GM04503 (cell line): Measurements from ENCODE around the gene ADPRS.

ENCODE experiments used
- DNase-seq: peaks from one replicate; pipeline ENCODE4 v3.0.0-alpha.2; 2012; ENCODE audit warnings: low read depth

ADPRS gene, protein sequence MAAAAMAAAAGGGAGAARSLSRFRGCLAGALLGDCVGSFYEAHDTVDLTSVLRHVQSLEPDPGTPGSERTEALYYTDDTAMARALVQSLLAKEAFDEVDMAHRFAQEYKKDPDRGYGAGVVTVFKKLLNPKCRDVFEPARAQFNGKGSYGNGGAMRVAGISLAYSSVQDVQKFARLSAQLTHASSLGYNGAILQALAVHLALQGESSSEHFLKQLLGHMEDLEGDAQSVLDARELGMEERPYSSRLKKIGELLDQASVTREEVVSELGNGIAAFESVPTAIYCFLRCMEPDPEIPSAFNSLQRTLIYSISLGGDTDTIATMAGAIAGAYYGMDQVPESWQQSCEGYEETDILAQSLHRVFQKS

DNA sequence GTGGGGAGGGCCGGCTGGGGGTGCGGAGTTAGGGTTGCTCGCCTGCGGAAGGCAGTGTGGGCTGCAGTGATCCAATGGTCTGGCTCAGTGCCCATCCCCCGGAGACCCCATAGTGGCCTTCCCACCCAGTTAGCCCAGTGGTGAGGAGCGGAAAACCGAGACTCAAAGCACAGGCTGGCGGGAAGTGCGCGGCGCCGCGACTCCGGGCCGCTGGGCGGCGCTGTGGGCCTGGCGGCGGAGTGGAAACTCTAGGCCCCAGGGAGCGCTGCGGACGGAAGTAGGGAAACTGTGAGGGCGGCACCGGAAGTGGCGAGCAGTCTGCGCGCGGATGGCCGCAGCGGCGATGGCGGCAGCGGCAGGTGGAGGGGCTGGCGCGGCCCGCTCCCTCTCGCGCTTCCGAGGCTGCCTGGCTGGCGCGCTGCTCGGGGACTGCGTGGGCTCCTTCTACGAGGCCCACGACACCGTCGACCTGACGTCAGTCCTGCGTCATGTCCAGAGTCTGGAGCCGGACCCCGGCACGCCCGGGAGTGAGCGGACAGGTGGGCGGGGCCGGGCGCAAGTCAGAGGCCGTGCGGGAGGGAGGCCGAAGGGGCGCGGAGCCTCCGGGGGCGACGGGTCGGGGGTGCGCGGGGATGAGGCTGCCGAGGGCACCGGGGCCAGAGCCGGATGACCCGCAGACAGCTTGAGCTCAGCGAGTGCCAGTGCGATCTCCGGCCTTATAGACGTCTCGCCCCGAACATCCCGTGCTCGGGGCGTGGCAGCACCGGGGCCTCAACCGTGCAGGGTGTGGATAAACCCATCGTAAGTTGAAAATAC, at the start of gene ADPRS:
Gene ADPRS, plus strand, starts transcription at position 316 of the 816 bp plus-strand sequence. Its CDS starts 13 bp downstream, at position 329.
- DNase-seq, result peak; percentile 33

DNA sequence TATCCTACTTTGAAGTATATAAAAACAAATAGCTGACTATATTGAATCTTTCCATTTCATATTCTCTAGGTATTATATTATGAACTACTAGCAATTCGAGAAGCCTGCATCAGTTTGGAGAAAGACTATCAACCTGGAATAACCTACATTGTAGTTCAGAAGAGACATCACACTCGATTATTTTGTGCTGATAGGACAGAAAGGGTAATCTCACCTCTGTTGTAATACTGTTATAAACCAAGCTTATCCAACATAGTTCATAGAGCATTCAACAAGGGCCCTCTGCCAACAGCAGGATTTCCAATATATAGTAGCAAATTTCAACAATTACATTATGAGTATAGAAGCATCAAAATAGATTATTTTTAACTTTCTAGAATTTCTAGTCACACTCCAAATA, 48.5 kb upstream of the ADPRS start:
- DNase-seq, result no peak

DNA sequence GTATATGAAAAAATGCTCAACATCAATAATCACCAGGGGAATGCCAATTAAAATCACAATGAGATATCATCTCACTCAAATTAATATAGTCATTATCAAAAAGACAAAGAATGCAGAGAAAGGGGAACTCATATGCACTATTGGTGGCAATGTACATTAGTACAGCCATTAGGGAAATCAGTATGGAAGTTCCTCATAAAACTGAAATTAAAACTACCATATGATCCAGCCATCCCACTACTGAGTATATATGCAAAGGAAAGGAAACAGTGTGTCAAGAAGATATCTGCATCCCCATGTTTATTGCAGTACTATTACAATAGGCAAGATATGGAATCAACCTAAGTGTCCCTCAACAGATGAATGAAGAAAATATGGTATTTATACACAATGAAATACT, 36.9 kb upstream of the ADPRS start:
- no peak for DNase-seq

DNA sequence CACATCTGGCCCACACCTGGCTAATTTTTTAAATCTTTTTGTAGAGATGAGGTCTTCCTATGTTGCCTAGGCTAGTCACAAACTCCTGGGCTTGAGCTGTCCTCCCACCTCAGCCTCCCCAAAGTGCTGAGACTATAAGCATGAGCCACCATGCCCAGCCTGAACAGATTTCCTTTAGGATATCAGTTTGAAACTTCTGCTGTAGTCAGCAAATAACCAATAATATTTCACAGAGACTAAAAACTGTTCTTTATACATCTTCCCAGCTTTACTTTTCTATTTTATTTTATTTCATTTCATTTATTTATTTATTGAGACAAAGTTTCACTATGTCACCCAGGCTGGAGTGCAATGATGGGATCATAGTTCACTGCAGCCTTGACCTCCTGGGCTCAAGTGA, 34.7 kb upstream of the ADPRS start:
- no peak for DNase-seq

DNA sequence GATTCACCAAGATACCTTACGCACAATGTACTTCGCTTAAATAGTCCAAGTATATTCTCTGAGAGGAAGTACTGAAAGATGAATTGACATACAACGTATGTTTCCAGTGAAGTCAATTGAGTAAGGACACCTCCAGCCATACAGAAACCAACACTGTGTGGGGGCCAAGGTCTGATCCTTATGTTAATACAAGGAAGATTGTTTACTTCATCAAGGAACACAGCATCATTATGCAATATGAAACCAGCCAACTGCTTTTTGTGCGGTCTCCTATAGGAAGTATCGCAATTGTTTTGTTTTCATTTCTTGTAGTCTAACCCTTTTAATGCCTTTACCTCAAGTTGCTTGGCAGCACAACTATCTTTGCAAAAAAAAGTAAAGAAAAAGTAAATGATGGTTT, 33.0 kb upstream of the ADPRS start:
- DNase-seq, result no peak

DNA sequence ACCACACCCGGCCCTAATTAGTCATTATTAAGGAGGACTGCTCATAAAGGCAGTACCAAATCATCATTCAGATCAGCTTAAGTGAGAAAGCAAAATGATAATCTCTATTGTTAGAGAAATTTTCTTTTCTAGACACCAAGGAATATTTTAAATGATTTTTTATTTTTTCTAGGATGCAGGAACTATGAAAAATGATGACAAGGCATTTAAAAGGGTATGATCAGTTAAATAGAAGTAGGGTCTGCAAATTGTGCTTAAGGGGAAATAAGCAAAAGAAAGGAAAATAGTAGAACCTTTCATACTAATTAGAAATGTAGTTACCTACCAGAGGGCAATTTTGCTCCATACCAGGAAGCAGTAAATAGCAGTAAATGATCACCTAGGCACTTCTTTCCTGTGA, 26.4 kb upstream of the ADPRS start:
- no peak for DNase-seq

DNA sequence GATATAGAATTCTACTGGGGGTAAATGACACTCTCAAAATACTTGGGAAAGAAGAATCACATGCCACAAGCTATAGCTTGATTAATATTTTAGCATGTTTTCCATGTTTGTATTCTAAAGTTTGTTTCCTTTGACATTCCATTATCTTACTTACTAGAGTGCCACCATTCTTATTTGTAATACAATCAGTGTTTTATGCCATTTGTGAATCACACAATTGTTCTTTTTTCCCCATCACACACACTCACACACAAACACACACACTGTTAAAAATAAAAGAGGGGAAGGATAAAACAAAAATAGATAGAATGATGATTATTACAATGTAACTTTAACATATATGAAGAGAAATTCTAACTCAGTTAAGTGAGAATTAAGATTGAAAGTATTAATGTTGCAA, 20.8 kb upstream of the ADPRS start:
- no peak for DNase-seq

DNA sequence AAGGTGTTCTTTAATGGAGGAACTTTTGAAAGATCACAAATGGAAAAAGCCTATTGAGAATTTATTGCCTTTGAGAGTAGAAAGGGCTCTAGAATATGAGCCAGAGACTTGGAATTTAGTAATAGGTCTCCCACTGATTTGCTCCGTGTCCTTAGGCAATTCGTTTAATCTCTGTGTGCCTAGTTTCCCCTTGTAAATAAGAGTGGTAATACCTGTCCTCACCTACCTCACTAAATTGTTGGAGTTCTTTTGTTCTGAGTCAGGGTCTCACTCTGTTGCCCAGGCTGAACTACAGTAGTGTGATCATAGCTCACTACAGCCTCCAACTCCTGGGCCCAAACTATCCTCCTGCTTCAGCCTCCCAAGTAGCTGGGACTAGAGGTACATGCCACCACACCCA, 19.8 kb upstream of the ADPRS start:
- no peak for DNase-seq

DNA sequence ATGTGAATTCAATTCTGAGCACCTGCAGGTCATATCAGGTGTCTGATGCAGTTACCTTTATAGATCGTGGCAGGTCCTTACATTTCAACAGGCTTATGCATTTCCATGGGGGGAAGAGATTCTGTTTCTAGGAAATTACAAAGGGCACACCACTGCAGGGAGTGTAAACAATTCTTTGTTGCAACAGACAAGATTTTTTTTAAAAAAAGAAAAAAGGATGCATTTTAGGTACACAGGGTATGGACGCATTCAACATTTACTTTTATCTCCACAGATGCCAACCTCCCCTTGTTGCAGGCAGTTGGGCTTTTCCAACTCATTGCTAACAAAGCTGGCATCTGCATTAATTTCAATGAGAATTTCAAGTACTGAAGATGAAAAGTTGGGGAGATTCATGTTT, 18.3 kb upstream of the ADPRS start:
- DNase-seq, result no peak

DNA sequence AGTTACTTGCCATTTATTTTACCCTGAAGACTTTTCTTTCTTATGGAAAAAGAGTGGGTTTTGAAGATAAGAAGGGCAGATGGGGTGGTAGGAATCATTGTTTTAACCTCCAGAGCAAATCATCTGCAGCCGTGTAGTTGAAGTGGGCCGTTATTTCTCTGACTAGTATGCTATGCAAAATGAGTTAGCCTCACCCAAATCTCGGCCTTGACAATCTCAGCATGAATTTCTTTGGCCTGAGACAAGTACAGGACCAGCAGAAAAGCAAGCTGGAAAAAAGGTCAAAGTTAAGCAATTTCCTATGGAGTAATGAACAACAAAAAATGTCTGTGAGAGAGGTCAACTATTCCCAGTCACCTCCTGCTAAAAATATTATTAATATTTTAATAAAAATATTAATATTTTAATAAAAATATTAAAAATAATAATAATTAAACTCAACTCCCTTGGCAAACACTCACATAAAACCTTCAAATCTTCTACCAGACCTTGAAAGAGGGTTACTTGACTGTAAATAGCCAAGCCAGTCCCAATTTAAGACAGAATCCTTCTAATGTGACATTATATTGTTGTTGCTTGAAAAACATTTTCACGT, 11.6 kb upstream of the ADPRS start:
- no peak for DNase-seq

DNA sequence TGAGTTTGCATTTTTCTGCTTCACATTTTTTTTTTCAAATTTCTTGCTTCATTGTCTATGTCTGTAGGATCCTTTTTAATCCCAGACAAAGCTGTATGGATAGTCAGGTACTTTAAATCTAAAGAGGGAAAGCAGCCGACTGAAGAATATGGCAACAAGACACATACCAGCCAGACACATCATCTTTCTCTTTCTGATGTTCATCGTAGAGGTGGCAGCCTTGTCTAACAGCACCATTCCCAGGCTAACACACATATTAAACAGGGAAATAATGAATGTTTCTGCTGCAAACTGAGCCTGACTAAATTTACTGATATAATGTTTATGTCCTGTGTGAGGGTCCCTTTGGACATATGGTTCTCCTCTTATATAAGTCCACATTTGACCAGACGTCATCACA, 8.5 kb upstream of the ADPRS start:
- DNase-seq, result no peak

DNA sequence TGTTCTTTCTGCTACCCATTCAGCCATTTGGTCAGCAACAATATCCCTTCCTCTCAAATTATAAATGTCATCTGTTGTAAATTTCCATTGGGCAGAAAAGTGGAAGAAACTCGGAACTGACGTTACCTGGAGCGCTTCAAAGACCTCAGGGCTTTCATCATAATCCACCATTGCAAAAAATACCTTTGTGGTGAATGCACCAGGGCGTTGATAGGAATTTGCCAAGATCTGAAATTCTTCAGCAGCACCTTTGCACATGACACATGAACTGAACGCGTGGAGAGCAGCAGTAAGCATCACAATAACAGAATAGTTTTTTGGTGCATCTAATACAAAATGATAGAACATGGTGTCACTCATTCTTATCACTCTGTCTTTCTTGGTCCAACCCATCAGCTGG, 7.9 kb upstream of the ADPRS start:
- DNase-seq, result no peak

DNA sequence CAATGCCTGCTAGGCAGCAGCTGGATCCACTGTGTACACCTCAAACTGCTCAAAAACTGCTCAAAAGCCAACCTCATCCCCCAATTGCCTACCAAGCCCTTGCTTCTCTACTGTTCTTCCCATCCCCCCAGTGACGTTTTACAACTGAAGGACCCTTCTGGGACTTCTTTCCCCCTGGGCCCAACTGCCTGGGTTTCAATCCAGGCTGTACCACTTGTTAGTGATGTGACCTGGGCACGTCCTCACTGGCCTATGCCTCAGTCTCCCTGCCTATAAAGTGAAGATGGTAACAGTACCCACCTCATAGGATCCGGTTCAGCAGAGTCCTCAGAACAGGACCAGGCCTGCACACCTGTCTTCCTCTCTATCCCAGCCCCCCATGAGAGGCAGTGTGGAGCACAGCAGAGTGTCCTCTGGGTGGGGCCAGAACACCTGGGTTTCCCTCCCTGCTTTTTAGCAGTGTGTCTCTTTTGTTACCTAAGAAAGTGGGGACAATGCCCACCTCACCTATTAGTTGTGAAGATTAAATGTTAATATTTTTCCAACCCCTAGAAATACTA, 6.7 kb upstream of the ADPRS start:
- no peak for DNase-seq

DNA sequence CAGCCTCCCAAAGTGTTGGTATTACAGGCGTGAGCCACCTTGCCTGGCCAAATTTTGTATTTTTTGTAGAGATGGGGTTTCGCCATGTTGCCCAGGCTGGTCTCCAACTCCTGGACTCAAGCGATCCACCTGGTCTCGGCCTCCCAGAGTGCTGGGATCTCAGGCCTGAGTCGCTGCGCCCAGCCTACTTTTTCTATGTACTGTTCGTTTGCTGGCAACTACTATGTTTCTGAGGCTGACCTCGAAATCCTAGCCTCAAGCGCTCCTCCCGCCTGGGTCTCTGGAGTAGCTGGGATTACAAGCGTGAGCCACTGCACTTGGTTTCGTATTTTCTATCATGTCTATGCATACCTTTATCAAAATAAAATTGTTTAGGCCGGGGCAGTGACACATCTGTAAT, 5.5 kb upstream of the ADPRS start:
- DNase-seq, result no peak

DNA sequence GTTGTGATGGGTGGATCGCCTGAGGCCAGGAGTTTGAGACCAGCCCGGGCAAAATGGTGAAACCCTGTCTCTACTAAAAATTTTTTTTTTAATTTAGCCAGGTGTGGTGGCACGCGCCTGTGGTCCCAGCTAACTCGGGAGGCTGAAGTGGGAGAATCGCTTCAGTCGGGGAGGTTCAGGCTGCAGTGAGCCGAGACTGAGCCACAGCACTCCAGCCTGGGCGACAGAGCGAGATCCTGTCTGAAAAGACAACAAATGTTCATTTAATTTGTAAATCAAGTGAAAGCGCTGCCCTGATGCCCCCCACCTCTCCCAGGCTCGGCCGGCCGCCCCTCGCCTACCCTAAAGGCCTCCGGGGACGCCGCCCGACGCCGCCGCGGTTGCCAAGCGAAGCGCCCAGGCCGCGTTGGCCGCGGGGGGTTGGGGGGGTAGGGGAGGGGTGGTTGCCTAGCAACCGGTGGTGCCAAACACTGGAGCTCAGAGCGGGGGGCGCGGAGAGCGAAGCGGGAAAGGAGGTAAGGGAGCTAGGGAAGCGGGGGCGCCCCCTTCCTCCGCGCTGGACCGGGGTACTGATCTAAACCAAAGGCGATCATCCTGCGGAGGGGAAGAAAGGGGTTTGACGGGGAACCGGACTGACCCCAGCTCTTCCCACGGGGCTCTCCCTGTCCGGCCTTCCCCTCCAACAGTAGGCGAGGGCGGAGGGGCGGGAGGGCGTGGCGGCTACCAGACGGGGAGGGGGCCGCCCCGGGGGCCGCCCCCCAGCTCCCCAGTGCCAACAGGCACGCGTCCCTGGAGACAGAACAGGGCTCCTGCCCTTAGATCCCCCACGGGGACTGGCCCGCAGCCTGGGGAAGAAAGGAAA, 4.8 kb upstream of the ADPRS start, which contains the start of gene TEKT2:
Gene TEKT2, plus strand, starts transcription at position 460 of the 862 bp plus-strand sequence. CDS start 828 bp downstream, outside the sequence.
- DNase-seq, result no peak

DNA sequence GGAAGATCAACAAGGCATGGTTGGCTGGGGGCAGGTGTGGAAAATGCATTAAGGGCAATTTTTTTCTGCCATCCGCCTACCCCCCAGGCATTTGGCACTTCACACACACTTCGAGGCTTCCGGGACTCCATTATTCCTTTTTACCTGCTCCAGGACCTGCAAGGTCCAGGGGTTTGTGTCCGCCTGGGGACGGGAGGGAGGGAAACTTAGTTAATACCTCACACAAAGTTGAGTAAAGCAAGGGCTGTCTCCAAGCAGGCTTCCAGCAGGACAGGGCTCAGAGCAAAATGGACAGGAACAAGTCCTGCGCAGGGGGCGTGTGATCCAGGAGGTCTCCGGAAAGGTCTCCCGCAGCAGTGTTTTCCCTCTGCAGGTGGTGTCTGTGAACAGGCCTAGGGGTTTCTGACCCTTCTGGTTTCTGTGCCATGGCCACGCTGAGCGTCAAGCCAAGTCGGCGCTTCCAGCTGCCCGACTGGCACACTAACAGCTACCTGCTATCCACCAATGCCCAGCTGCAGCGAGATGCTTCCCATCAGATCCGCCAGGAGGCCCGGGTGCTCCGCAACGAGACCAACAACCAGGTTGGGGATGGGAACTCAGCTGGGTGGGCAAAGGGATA, 4.1 kb upstream of the ADPRS start:
- no peak for DNase-seq

DNA sequence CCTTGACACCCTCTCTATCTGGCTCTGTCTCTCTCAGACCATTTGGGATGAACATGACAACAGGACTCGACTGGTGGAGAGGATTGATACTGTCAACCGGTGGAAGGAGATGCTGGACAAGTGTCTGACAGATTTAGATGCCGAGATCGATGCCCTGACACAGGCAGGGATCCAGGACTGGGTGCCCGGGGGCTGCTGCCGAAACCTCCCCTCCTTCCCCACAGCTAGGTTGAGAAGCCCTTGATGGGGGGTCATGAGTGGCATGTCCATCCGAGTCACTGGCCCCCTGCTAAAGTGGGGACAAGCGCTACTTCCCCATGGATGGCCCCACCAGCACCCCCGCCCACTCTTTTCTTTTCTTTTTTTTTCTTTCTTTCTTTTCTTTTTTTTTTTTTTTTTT, 3.6 kb upstream of the ADPRS start:
- no peak for DNase-seq

DNA sequence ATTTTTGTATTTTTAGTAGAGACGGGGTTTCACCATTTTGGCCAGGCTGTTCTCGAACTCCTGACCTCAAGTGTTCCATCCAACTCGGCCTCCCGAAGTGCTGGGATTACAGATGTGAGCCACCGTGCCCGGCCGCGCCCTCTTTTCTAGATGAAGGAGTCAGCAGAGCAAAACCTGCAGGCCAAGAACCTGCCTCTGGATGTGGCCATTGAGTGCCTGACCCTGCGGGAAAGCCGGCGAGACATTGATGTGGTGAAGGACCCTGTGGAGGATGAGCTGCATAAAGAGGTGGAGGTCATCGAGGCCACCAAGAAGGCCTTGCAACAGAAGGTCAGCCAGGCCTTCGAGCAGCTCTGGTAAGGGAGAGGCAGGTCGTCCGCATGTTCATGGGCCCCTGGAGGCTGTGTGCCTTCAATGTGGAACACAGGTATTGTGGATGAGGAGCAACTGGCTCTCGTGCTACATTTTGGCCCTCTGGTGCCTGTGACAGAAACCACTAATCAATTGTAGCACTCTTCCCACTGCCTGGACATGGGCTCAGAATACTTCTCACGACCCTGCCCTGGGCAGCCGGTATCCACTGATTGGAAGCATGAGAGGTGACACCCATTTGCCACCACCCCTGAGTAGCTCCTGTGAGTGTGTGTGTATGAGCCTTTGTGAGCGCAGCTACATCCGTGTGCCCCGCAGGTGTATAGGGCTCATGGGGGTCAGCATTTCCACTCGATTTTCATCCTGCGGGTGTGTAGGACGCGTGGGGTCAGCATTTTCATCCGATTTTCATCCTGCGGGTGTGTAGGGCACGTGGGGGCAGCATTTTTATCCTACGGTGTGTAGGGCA, 2.8 kb upstream of the ADPRS start:
- DNase-seq, result no peak

DNA sequence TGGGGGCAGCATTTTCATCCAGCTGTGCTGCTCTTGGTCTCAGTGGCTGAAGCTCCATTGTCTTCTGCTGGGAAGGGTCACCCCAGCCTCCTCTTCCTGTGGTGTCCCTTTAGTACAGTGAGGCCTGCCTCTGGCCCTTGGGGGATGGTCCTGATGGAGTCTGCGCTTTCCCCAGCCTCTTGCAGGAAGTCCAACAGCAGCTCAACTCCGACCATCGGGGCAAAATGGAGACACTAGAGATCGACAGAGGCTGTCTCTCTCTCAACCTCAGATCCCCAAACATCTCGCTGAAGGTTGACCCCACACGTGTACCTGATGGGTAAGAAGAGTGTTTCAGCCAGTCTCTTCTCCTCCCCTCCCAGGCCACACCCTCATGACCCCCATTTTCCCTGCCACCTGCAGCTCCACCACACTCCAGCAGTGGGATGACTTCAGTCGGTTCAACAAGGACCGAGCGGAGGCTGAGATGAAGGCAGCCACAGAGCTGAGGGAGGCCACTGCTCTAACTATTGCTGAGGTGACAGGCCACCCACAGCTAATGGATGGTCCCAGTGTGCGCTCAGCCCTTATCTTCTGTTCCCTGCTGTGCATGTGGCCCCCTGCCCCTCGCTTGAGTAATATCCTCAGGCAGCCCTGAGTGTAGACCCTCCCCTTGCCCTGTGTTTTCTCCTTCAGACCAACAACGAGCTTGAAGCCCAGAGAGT, 2.0 kb upstream of the ADPRS start:
- no peak for DNase-seq
